K562 (cell line): ENCODE data around the gene BEND6. TPM values are rescaled to one million over a fixed set of nuclear protein-coding genes. Genes with fewer than 3 reads are reported as not detected.
A peak's percentile ranks its signal among the peaks of the same experiment; 100 is the strongest.

Source experiments
- E2F3 ChIP-seq: fragments of 250-450 bp; sonication (Bioruptor Pico); IDR thresholded peaks from 2 replicates; pipeline ENCODE4 v1.4.0; 2020; ENCODE audit warnings: mild to moderate bottlenecking
- FOXK1 ChIP-seq: sonication (generic); formaldehyde crosslinking; IDR thresholded peaks from 2 replicates; pipeline ENCODE4 v1.8.0; 2022; ENCODE audit warnings: missing genetic modification reagents, mild to moderate bottlenecking, borderline replicate concordance
- IRF9 ChIP-seq: fragments of 450-650 bp; IDR thresholded peaks from 2 replicates; pipeline ENCODE4 v1.6.1; 2016; ENCODE audit warnings: missing biosample characterization, missing genetic modification characterization
- KLF10 ChIP-seq: fragments of 250-450 bp; sonication (Bioruptor Pico); IDR thresholded peaks from 2 replicates; pipeline ENCODE4 v1.6.1; 2021; ENCODE audit warnings: matching md5 sums
- MEF2A ChIP-seq: IDR thresholded peaks from 2 replicates; pipeline ENCODE4 v1.6.1; 2011; ENCODE audit warnings: low read depth, mild to moderate bottlenecking, low read length, moderate library complexity; ENCODE audit not compliant: control insufficient read depth
- MEF2D ChIP-seq: conservative IDR thresholded peaks from 2 replicates; pipeline ENCODE4 v1.6.1; 2016; ENCODE audit warnings: low read depth, missing genetic modification characterization, missing compliant biosample characterization
- POLR2G ChIP-seq: fragments of 200-400 bp; formaldehyde crosslinking; IDR thresholded peaks from 2 replicates; pipeline ENCODE4 v1.6.1; 2017; ENCODE audit warnings: low read depth, mild to moderate bottlenecking, antibody characterized with exemption, low read length, moderate library complexity
- RBM17 ChIP-seq: fragments of 200-400 bp; formaldehyde crosslinking; IDR thresholded peaks from 2 replicates; pipeline ENCODE4 v1.6.1; 2017; ENCODE audit warnings: low read depth, mild to moderate bottlenecking, low read length, borderline replicate concordance
- ZKSCAN1 ChIP-seq: fragments of 150-350 bp; IDR thresholded peaks from 2 replicates; pipeline ENCODE4 v1.6.1; 2016; ENCODE audit warnings: low read depth, low read length
- ZNF347 ChIP-seq: fragments of 450-650 bp; formaldehyde crosslinking; IDR thresholded peaks from 2 replicates; pipeline ENCODE4 v1.4.0; 2020; ENCODE audit warnings: low read depth, mild to moderate bottlenecking, moderate library complexity
- polyA plus RNA-seq, 8 experiments: library from polyadenylated mRNA; depleted of rRNA in 4 of 8; stranded (reverse) in 5 of 8; unstranded in 3 of 8; fragments of >200 nt; fragmentation: Nextera tagmentation in 2 of 8; fragmentation: Illumina TruSeq in 1 of 8; extraction: Ambion mirVana in 2 of 8; extraction: Trizol in 1 of 8; gene quantifications; 2 replicates each; pipeline versions ENCODE4 v1.2.1 to v1.2.3, GENCODE V29; 2011 to 2014; ENCODE audit warnings: inconsistent platforms in 1 of 8, missing spikeins in 1 of 8
- total RNA-seq, 7 experiments: library from RNA; depleted of rRNA in 6 of 7; stranded (reverse); fragments of >200 nt in 6 of 7; fragmentation: Illumina TruSeq in 2 of 7; extraction: Trizol in 2 of 7; gene quantifications; 2 replicates each; pipeline versions ENCODE4 v1.2.1 to v1.2.3, GENCODE V29; 2011 to 2021; ENCODE audit warnings: low replicate concordance in 1 of 7
- TF ChIP-seq, protein P1 (sequence below): fragments of 250-450 bp; sonication (Bioruptor Pico); IDR thresholded peaks from 2 replicates; pipeline ENCODE4 v1.4.0; 2020
- TF ChIP-seq, protein P2 (sequence below): IDR thresholded peaks from 2 replicates; pipeline ENCODE4 v1.6.1; 2016; ENCODE audit warnings: missing genetic modification characterization, missing compliant biosample characterization
- TF ChIP-seq, protein P3 (sequence below): conservative IDR thresholded peaks from 2 replicates; pipeline ENCODE4 v1.6.1; 2011; ENCODE audit warnings: low read depth, mild to moderate bottlenecking, low read length; ENCODE audit not compliant: control insufficient read depth
- TF ChIP-seq, protein P4 (sequence below): sonication (generic); formaldehyde crosslinking; IDR thresholded peaks from 2 replicates; pipeline ENCODE4 v1.8.1; 2023; ENCODE audit warnings: mild to moderate bottlenecking, missing genetic modification reagents, moderate library complexity

Gene BEND6
- total and polyA plus RNA-seq, 9 of the 15 experiments (the other 6 are each of a cell fraction or from before 2014, with no cell fraction given), result 0.37 to 4.0 (median 1.1) TPM

DNA sequence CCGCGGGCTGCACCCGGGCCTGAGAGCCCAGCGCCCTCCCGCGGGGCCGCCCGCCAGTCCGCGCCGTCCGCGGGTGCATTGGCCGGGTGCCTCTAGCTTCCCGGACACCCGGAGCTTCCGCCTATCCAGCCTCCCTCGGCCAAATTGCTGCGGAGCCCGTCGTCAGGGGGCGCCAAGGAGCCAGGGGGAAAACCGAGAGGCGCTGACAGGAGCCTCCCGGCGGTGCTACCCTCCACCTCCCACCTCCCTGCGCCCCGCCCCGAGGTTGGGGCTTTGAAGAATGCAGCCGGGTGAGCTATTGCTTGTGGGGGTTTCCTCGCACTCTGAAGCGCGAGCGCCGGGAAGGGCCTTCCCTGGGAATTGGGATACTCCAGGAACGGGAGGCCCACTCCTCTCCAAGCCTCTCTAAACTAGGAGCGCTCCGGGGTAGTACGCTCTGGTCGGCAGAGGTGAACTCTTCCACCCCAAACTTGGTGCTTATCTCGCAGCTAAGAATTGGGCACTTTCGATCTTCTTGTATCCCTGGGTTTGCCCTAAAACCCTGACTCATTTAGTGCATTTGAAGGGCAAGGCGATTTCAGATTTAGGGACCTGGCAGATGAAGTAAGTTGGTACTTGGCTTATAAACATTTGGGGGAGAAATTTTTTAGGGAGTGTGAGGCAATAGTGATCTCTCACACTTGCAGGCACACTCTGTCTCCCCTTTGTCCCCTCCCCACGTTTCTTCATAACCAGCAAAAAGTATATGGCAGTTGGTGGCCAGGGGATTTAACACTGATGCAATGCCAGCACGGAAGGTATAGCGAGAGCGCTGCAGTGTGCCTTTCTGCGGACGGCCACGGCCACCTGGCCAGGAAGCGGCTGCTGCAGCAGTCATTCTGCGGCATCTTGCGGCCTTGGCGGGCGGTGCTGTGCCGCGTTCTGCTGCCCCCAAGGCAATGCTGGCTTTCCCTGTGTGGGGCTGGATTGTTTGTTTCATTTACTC lies 556 bp downstream of the BEND6 start (continued):
- TF ChIP-seq, protein P1, sequence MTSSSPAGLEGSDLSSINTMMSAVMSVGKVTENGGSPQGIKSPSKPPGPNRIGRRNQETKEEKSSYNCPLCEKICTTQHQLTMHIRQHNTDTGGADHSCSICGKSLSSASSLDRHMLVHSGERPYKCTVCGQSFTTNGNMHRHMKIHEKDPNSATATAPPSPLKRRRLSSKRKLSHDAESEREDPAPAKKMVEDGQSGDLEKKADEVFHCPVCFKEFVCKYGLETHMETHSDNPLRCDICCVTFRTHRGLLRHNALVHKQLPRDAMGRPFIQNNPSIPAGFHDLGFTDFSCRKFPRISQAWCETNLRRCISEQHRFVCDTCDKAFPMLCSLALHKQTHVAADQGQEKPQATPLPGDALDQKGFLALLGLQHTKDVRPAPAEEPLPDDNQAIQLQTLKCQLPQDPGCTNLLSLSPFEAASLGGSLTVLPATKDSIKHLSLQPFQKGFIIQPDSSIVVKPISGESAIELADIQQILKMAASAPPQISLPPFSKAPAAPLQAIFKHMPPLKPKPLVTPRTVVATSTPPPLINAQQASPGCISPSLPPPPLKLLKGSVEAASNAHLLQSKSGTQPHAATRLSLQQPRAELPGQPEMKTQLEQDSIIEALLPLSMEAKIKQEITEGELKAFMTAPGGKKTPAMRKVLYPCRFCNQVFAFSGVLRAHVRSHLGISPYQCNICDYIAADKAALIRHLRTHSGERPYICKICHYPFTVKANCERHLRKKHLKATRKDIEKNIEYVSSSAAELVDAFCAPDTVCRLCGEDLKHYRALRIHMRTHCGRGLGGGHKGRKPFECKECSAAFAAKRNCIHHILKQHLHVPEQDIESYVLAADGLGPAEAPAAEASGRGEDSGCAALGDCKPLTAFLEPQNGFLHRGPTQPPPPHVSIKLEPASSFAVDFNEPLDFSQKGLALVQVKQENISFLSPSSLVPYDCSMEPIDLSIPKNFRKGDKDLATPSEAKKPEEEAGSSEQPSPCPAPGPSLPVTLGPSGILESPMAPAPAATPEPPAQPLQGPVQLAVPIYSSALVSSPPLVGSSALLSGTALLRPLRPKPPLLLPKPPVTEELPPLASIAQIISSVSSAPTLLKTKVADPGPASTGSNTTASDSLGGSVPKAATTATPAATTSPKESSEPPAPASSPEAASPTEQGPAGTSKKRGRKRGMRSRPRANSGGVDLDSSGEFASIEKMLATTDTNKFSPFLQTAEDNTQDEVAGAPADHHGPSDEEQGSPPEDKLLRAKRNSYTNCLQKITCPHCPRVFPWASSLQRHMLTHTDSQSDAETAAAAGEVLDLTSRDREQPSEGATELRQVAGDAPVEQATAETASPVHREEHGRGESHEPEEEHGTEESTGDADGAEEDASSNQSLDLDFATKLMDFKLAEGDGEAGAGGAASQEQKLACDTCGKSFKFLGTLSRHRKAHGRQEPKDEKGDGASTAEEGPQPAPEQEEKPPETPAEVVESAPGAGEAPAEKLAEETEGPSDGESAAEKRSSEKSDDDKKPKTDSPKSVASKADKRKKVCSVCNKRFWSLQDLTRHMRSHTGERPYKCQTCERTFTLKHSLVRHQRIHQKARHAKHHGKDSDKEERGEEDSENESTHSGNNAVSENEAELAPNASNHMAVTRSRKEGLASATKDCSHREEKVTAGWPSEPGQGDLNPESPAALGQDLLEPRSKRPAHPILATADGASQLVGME, result no peak
- TF ChIP-seq RBM17 (no peak), IRF9 (tag) (no peak), MEF2A (no peak), ZKSCAN1 (0 out of 2 replicates have a peak, but pooled peaks have one; percentile 73), POLR2G (peak; percentile 77), E2F3 (CRISPR knock-in tag) (no peak), FOXK1 (CRISPR knock-in tag) (0 out of 2 replicates have a peak, but pooled peaks have one; percentile 24), KLF10 (CRISPR knock-in tag) (no peak), ZNF347 (CRISPR knock-in tag) (no peak), MEF2D (tag) (no peak)
- TF ChIP-seq, protein P2, sequence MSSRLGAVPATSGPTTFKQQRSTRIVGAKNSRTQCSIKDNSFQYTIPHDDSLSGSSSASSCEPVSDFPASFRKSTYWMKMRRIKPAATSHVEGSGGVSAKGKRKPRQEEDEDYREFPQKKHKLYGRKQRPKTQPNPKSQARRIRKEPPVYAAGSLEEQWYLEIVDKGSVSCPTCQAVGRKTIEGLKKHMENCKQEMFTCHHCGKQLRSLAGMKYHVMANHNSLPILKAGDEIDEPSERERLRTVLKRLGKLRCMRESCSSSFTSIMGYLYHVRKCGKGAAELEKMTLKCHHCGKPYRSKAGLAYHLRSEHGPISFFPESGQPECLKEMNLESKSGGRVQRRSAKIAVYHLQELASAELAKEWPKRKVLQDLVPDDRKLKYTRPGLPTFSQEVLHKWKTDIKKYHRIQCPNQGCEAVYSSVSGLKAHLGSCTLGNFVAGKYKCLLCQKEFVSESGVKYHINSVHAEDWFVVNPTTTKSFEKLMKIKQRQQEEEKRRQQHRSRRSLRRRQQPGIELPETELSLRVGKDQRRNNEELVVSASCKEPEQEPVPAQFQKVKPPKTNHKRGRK (tag), result no peak
- TF ChIP-seq, protein P3, sequence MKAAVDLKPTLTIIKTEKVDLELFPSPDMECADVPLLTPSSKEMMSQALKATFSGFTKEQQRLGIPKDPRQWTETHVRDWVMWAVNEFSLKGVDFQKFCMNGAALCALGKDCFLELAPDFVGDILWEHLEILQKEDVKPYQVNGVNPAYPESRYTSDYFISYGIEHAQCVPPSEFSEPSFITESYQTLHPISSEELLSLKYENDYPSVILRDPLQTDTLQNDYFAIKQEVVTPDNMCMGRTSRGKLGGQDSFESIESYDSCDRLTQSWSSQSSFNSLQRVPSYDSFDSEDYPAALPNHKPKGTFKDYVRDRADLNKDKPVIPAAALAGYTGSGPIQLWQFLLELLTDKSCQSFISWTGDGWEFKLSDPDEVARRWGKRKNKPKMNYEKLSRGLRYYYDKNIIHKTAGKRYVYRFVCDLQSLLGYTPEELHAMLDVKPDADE, result peak; percentile 77; the same call in 1 of the 2 replicates
- TF ChIP-seq, protein P4, sequence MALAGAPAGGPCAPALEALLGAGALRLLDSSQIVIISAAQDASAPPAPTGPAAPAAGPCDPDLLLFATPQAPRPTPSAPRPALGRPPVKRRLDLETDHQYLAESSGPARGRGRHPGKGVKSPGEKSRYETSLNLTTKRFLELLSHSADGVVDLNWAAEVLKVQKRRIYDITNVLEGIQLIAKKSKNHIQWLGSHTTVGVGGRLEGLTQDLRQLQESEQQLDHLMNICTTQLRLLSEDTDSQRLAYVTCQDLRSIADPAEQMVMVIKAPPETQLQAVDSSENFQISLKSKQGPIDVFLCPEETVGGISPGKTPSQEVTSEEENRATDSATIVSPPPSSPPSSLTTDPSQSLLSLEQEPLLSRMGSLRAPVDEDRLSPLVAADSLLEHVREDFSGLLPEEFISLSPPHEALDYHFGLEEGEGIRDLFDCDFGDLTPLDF, result 0 out of 2 replicates have a peak, but pooled peaks have one; percentile 33
